Gastrocnemius medialis (tissue), 4 donors: ENCODE data around the gene MAD1L1.

Experiments
- POLR2A ChIP-seq, 2 donors: fragments of 450-650 bp; IDR thresholded peaks; one replicate each; pipeline ENCODE4 v1.6.1; 2017; ENCODE audit warnings: antibody characterized with exemption in 2 of 2, mild to moderate bottlenecking in 2 of 2, moderate library complexity in 2 of 2
- TF ChIP-seq, protein P1 (sequence below), 5 experiments: fragments of 450-650 bp in 3 of 5; fragments of 200-600 bp in 2 of 5; sonication (generic) in 2 of 5; IDR thresholded peaks in 4 of 5; conservative IDR thresholded peaks in 1 of 5; 1 replicate in 4 of 5; 2 replicates in 1 of 5; pipeline ENCODE4 v1.5.1; 2016 to 2019; ENCODE audit warnings: antibody characterized with exemption in 5 of 5, mild to moderate bottlenecking in 3 of 5, moderate library complexity in 3 of 5

- TF ChIP-seq POLR2A (IDR thresholded peaks at IDR 0.05): no peak
- TF ChIP-seq, protein P1, sequence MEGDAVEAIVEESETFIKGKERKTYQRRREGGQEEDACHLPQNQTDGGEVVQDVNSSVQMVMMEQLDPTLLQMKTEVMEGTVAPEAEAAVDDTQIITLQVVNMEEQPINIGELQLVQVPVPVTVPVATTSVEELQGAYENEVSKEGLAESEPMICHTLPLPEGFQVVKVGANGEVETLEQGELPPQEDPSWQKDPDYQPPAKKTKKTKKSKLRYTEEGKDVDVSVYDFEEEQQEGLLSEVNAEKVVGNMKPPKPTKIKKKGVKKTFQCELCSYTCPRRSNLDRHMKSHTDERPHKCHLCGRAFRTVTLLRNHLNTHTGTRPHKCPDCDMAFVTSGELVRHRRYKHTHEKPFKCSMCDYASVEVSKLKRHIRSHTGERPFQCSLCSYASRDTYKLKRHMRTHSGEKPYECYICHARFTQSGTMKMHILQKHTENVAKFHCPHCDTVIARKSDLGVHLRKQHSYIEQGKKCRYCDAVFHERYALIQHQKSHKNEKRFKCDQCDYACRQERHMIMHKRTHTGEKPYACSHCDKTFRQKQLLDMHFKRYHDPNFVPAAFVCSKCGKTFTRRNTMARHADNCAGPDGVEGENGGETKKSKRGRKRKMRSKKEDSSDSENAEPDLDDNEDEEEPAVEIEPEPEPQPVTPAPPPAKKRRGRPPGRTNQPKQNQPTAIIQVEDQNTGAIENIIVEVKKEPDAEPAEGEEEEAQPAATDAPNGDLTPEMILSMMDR (IDR thresholded peaks at IDR 0.05 in 4 of 5, conservative IDR thresholded peaks at IDR 0.05 in 1 of 5): no peak
Observed at GRCh38 chr7:2264158-2264557, 31.4 kb upstream of the MAD1L1 start.
